Mesenchymal stem cell (in vitro differentiated cells and primary cell): ENCODE measurements around the gene RBM10.

Experiments
- DNase-seq: peaks from one replicate; pipeline ENCODE4 v3.0.0-alpha.2; 2013
- H2AFZ ChIP-seq: one replicate; pipeline ENCODE4 v1.6.1; 2013; ENCODE audit warnings: low read depth, mild to moderate bottlenecking, control low read depth, inconsistent platforms, low read length, moderate library complexity
- H2AK5ac ChIP-seq: 2 replicates; pipeline ENCODE4 v1.6.1; 2013; ENCODE audit warnings: low read length, moderate library complexity, mild to moderate bottlenecking, inconsistent platforms; ENCODE audit not compliant: severe bottlenecking
- H2BK120ac ChIP-seq: one replicate; pipeline ENCODE4 v1.6.1; 2013; ENCODE audit warnings: low read depth, mild to moderate bottlenecking, inconsistent platforms, low read length, moderate library complexity
- H2BK12ac ChIP-seq, 2 experiments: one replicate each; pipeline ENCODE4 v1.6.1; 2013; ENCODE audit warnings: inconsistent platforms in 2 of 2, low read length in 2 of 2, mild to moderate bottlenecking in 2 of 2, moderate library complexity in 2 of 2, control low read depth in 1 of 2
- H2BK15ac ChIP-seq: one replicate; pipeline ENCODE4 v1.6.1; 2013; ENCODE audit warnings: mild to moderate bottlenecking, low read depth, inconsistent platforms; ENCODE audit not compliant: poor library complexity, severe bottlenecking
- H2BK5ac ChIP-seq: 2 replicates; pipeline ENCODE4 v1.6.1; 2013; ENCODE audit warnings: low read depth, mild to moderate bottlenecking, low read length, control low read depth, inconsistent platforms; ENCODE audit not compliant: poor library complexity, severe bottlenecking
- H3K14ac ChIP-seq, 2 experiments: one replicate each; pipeline ENCODE4 v1.6.1; 2013; ENCODE audit warnings: inconsistent platforms in 2 of 2, low read length in 2 of 2, control low read depth in 1 of 2, mild to moderate bottlenecking in 1 of 2, moderate library complexity in 1 of 2
- H3K18ac ChIP-seq, 2 experiments: one replicate each; pipeline ENCODE4 v1.6.1; 2013; ENCODE audit warnings: inconsistent platforms in 2 of 2, low read length in 2 of 2, control low read depth in 1 of 2, low read depth in 1 of 2, mild to moderate bottlenecking in 1 of 2
- H3K23ac ChIP-seq, 2 experiments: one replicate each; pipeline ENCODE4 v1.6.1; 2013; ENCODE audit warnings: inconsistent platforms in 2 of 2, low read length in 2 of 2, mild to moderate bottlenecking in 2 of 2, moderate library complexity in 2 of 2, control low read depth in 1 of 2
- H3K27ac ChIP-seq: 2 replicates; pipeline ENCODE4 v1.5.1; 2013; ENCODE audit warnings: mild to moderate bottlenecking, moderate library complexity, low read length, control low read depth, inconsistent platforms; ENCODE audit not compliant: poor library complexity, severe bottlenecking
- H3K27me3 ChIP-seq, 2 experiments: 2 replicates each; pipeline versions ENCODE4 v1.6.1 to v1.7.0; 2013; ENCODE audit warnings: low read length in 2 of 2, mild to moderate bottlenecking in 2 of 2, moderate library complexity in 2 of 2, control low read depth in 1 of 2, inconsistent platforms in 1 of 2; ENCODE audit not compliant: control insufficient read depth in 1 of 2, insufficient read depth in 1 of 2
- H3K36me3 ChIP-seq, 2 experiments: 2 replicates each; pipeline versions ENCODE4 v1.6.1 to v1.7.0; 2013; ENCODE audit warnings: low read length in 2 of 2, control low read depth in 1 of 2, inconsistent platforms in 1 of 2, low read depth in 1 of 2, mild to moderate bottlenecking in 1 of 2; ENCODE audit not compliant: insufficient read depth in 2 of 2, control insufficient read depth in 1 of 2
- H3K4ac ChIP-seq, 2 experiments: one replicate each; pipeline ENCODE4 v1.6.1; 2013; ENCODE audit warnings: inconsistent platforms in 2 of 2, low read length in 2 of 2, mild to moderate bottlenecking in 2 of 2, moderate library complexity in 2 of 2, control low read depth in 1 of 2, low read depth in 1 of 2
- H3K4me1 ChIP-seq: 2 replicates; pipeline ENCODE4 v1.6.1; 2013; ENCODE audit warnings: low read depth, low read length, control low read depth; ENCODE audit not compliant: control insufficient read depth, insufficient read depth
- H3K4me2 ChIP-seq: 2 replicates; pipeline ENCODE4 v1.6.1; 2013; ENCODE audit warnings: low read length, mild to moderate bottlenecking, inconsistent platforms; ENCODE audit not compliant: poor library complexity, severe bottlenecking
- H3K4me3 ChIP-seq, 2 experiments: 2 replicates each; pipeline versions ENCODE4 v1.5.1 to v1.7.0; 2013; ENCODE audit warnings: low read length in 2 of 2, mild to moderate bottlenecking in 2 of 2, control low read depth in 1 of 2, low read depth in 1 of 2; ENCODE audit not compliant: insufficient read depth in 1 of 2
- H3K79me1 ChIP-seq: replicated peaks from 2 replicates; pipeline ENCODE4 v1.6.1; 2013; ENCODE audit warnings: mild to moderate bottlenecking, control low read depth, low read length, inconsistent platforms; ENCODE audit not compliant: poor library complexity, severe bottlenecking
- H3K9ac ChIP-seq: 2 replicates; pipeline ENCODE4 v1.7.0; 2013; ENCODE audit warnings: mild to moderate bottlenecking, low read length, moderate library complexity
- H3K9me3 ChIP-seq: 2 replicates; pipeline ENCODE4 v1.7.0; 2013; ENCODE audit warnings: mild to moderate bottlenecking, low read length; ENCODE audit not compliant: control insufficient read depth
- H4K8ac ChIP-seq: one replicate; pipeline ENCODE4 v1.6.1; 2013; ENCODE audit warnings: inconsistent platforms, mild to moderate bottlenecking, low read length, moderate library complexity
- H4K91ac ChIP-seq: one replicate; pipeline ENCODE4 v1.6.1; 2013; ENCODE audit warnings: mild to moderate bottlenecking, low read length, inconsistent platforms
- WGBS: methylation state at CpG from one replicate; pipeline ENCODE4 v1.1.7; 2013; ENCODE audit warnings: mixed read lengths; 5-methylcytosine and 5-hydroxymethylcytosine counted together

The RBM10 gene

GRCh38 chrX:47169273-47169672, 24.3 kb downstream of the RBM10 start:
- H2BK5ac ChIP-seq = no peak overlapping the region
- H2AFZ ChIP-seq = no peak overlapping the region
- H3K36me3 ChIP-seq = peaks cover 33 to 51% of the 10 kb centered on the region in 2 experiments
- no peak for DNase-seq
- H2BK120ac ChIP-seq = no peak overlapping the region
- no peak overlapping the region for H2BK15ac ChIP-seq
- H4K91ac ChIP-seq = no peak overlapping the region
- no peak overlapping the region for H3K18ac ChIP-seq
- H3K9me3 ChIP-seq = no peaks in the 10 kb centered on the region
- no peak overlapping the region for H4K8ac ChIP-seq
- WGBS = 95% methylated on average over 15 of the region's 19 CpGs
- H2BK12ac ChIP-seq = no peak overlapping the region
- no peak overlapping the region for H2AK5ac ChIP-seq
- no peak overlapping the region for H3K4ac ChIP-seq
- H3K23ac ChIP-seq = no peak overlapping the region
- H3K4me3 ChIP-seq = no peak overlapping the region
- peaks cover 0 to 23% of the 10 kb centered on the region in 2 experiments for H3K27me3 ChIP-seq
- H3K4me2 ChIP-seq = no peak overlapping the region
- peaks cover 38% of the 10 kb centered on the region for H3K79me1 ChIP-seq
- no peak overlapping the region for H3K14ac ChIP-seq
- H3K9ac ChIP-seq = no peak overlapping the region
- H3K27ac ChIP-seq = no peak overlapping the region
- H3K4me1 ChIP-seq = peaks cover 1% of the 10 kb centered on the region

GRCh38 chrX:47169726-47170515, 24.9 kb downstream of the RBM10 start:
- H3K23ac ChIP-seq = no peak overlapping the region
- H3K4me2 ChIP-seq = no peak overlapping the region
- peaks cover 39% of the 10 kb centered on the region for H3K79me1 ChIP-seq
- no peak for DNase-seq
- no peak overlapping the region for H3K9ac ChIP-seq
- H4K91ac ChIP-seq = no peak overlapping the region
- H3K4me3 ChIP-seq = no peak overlapping the region
- no peak overlapping the region for H2BK120ac ChIP-seq
- H2BK15ac ChIP-seq = no peak overlapping the region
- peaks cover 0 to 26% of the 10 kb centered on the region in 2 experiments for H3K27me3 ChIP-seq
- H3K36me3 ChIP-seq = peaks cover 38 to 58% of the 10 kb centered on the region in 2 experiments
- no peak overlapping the region for H2AK5ac ChIP-seq
- no peak overlapping the region for H3K4ac ChIP-seq
- H2BK5ac ChIP-seq = no peak overlapping the region
- no peak overlapping the region for H3K14ac ChIP-seq
- H3K18ac ChIP-seq = no peak overlapping the region
- peaks cover 1% of the 10 kb centered on the region for H3K4me1 ChIP-seq
- no peak overlapping the region for H2BK12ac ChIP-seq
- no peak overlapping the region for H3K27ac ChIP-seq
- WGBS = 95% methylated on average over 10 of the region's 13 CpGs
- H4K8ac ChIP-seq = no peak overlapping the region
- no peak overlapping the region for H2AFZ ChIP-seq
- H3K9me3 ChIP-seq = no peaks in the 10 kb centered on the region

GRCh38 chrX:47170861-47171692, 26.1 kb downstream of the RBM10 start:
- no peak overlapping the region for H2BK120ac ChIP-seq
- H3K14ac ChIP-seq = no peak overlapping the region
- H4K91ac ChIP-seq = no peak overlapping the region
- 96% methylated on average over 17 of the region's 34 CpGs for WGBS
- H3K9me3 ChIP-seq = no peaks in the 10 kb centered on the region
- H3K4me3 ChIP-seq = no peak overlapping the region
- H2AFZ ChIP-seq = no peak overlapping the region
- no peak overlapping the region for H3K4me2 ChIP-seq
- no peak overlapping the region for H3K4ac ChIP-seq
- no peak for DNase-seq
- peaks cover 0 to 31% of the 10 kb centered on the region in 2 experiments for H3K27me3 ChIP-seq
- H2AK5ac ChIP-seq = no peak overlapping the region
- H2BK12ac ChIP-seq = no peak overlapping the region
- H2BK15ac ChIP-seq = no peak overlapping the region
- H3K9ac ChIP-seq = no peak overlapping the region
- no peak overlapping the region for H4K8ac ChIP-seq
- H3K79me1 ChIP-seq = peaks cover 46% of the 10 kb centered on the region
- H3K23ac ChIP-seq = no peak overlapping the region
- H3K36me3 ChIP-seq = peaks cover 48 to 69% of the 10 kb centered on the region in 2 experiments
- H2BK5ac ChIP-seq = no peak overlapping the region
- H3K27ac ChIP-seq = no peak overlapping the region
- no peak overlapping the region for H3K18ac ChIP-seq
- peaks cover 1% of the 10 kb centered on the region for H3K4me1 ChIP-seq

GRCh38 chrX:47171996-47172395, 27.0 kb downstream of the RBM10 start:
- 86% methylated on average over 2 of the region's 2 CpGs for WGBS

More at GRCh38 chrX:47171996-47172395, 27.0 kb downstream of the RBM10 start:
- no peak overlapping the region for H2AFZ ChIP-seq
- H4K8ac ChIP-seq = no peak overlapping the region
- no peak overlapping the region for H3K23ac ChIP-seq
- no peak overlapping the region for H3K4ac ChIP-seq
- no peaks in the 10 kb centered on the region for H3K9me3 ChIP-seq
- no peak overlapping the region for H3K18ac ChIP-seq
- no peak for DNase-seq
- H3K14ac ChIP-seq = no peak overlapping the region
- H3K36me3 ChIP-seq = peaks cover 57 to 75% of the 10 kb centered on the region in 2 experiments
- H4K91ac ChIP-seq = no peak overlapping the region
- H3K4me1 ChIP-seq = no peaks in the 10 kb centered on the region
- H2AK5ac ChIP-seq = no peak overlapping the region
- H2BK12ac ChIP-seq = no peak overlapping the region
- H3K27me3 ChIP-seq = peaks cover 0 to 37% of the 10 kb centered on the region in 2 experiments
- no peak overlapping the region for H2BK15ac ChIP-seq
- no peak overlapping the region for H3K27ac ChIP-seq
- no peak overlapping the region for H2BK5ac ChIP-seq
- H3K4me3 ChIP-seq = no peak overlapping the region
- H2BK120ac ChIP-seq = no peak overlapping the region
- H3K9ac ChIP-seq = no peak overlapping the region
- no peak overlapping the region for H3K4me2 ChIP-seq
- H3K79me1 ChIP-seq = peaks cover 46% of the 10 kb centered on the region
